Measurements from ENCODE around the gene UBE2G2.
"Not testable (repeated sequence)": the region's sequence is repeated elsewhere in the genome, so short reads cannot be mapped to it uniquely, and the experiment has no call there.

UBE2G2 gene

GRCh38 chr21:44837537-44837936, 35.9 kb upstream of the UBE2G2 start:
- DNase-seq (ENCODE audit: low read depth, low spot score): no peak
- no peak overlapping the region for H3K4me3 ChIP-seq (ENCODE audit: low read length)

- no peak for DNase-seq (ENCODE audit: low read depth, low spot score)
- H3K4me3 ChIP-seq (ENCODE audit: low read length): no peak overlapping the region
Measured at GRCh38 chr21:44836666-44837471, 35.2 kb upstream of the UBE2G2 start.

GRCh38 chr21:44836349-44836665, 34.7 kb upstream of the UBE2G2 start:
- H3K4me3 ChIP-seq (ENCODE audit: low read length): no peak overlapping the region
- no peak for DNase-seq (ENCODE audit: low read depth, low spot score)

- no peak for DNase-seq (ENCODE audit: low read depth, low spot score)
- H3K4me3 ChIP-seq (ENCODE audit: low read length): no peak overlapping the region
Measured at GRCh38 chr21:44835647-44835973, 34.0 kb upstream of the UBE2G2 start.

- DNase-seq (ENCODE audit: low read depth, low spot score): no peak
- no peak overlapping the region for H3K4me3 ChIP-seq (ENCODE audit: low read length)
Measured at GRCh38 chr21:44834951-44835646, 33.5 kb upstream of the UBE2G2 start.

- H3K4me3 ChIP-seq (ENCODE audit: low read length): no peak overlapping the region
- no peak for DNase-seq (ENCODE audit: low read depth, low spot score)
Measured at GRCh38 chr21:44834231-44834950, 32.8 kb upstream of the UBE2G2 start.

GRCh38 chr21:44833663-44834062, 32.0 kb upstream of the UBE2G2 start:
- DNase-seq (ENCODE audit: low read depth, low spot score): no peak
- no peak overlapping the region for H3K4me3 ChIP-seq (ENCODE audit: low read length)

GRCh38 chr21:44832516-44833255, 31.1 kb upstream of the UBE2G2 start:
- H3K4me3 ChIP-seq (ENCODE audit: low read length); DNase-seq (ENCODE audit: low read depth, low spot score): not testable (repeated sequence)

GRCh38 chr21:44831227-44831860, 29.7 kb upstream of the UBE2G2 start:
- H3K4me3 ChIP-seq (ENCODE audit: low read length): no peak overlapping the region
- DNase-seq (ENCODE audit: low read depth, low spot score): no peak

- no peak overlapping the region for H3K4me3 ChIP-seq (ENCODE audit: low read length)
- no peak for DNase-seq (ENCODE audit: low read depth, low spot score)
Measured at GRCh38 chr21:44829507-44830092, 28.0 kb upstream of the UBE2G2 start.

- DNase-seq (ENCODE audit: low read depth, low spot score): no peak
- no peak overlapping the region for H3K4me3 ChIP-seq (ENCODE audit: low read length)
Measured at GRCh38 chr21:44828362-44829056, 26.9 kb upstream of the UBE2G2 start.

GRCh38 chr21:44823179-44823660, 21.6 kb upstream of the UBE2G2 start:
- no peak overlapping the region for H3K4me3 ChIP-seq (ENCODE audit: low read length)
- no peak for DNase-seq (ENCODE audit: low read depth, low spot score)

GRCh38 chr21:44822484-44823178, 21.0 kb upstream of the UBE2G2 start:
- no peak for DNase-seq (ENCODE audit: low read depth, low spot score)
- no peak overlapping the region for H3K4me3 ChIP-seq (ENCODE audit: low read length)

- no peak for DNase-seq (ENCODE audit: low read depth, low spot score)
Measured at GRCh38 chr21:44820851-44821250, 19.2 kb upstream of the UBE2G2 start.

GRCh38 chr21:44819283-44820243, 17.9 kb upstream of the UBE2G2 start:
- H3K4me3 ChIP-seq (ENCODE audit: low read length): no peak overlapping the region

More at GRCh38 chr21:44820851-44821250, 19.2 kb upstream of the UBE2G2 start:
- H3K4me3 ChIP-seq (ENCODE audit: low read length): no peak overlapping the region

GRCh38 chr21:44818640-44819011, 17.0 kb upstream of the UBE2G2 start:
- DNase-seq (ENCODE audit: low read depth, low spot score): no peak
- H3K4me3 ChIP-seq (ENCODE audit: low read length): peak overlapping the region; percentile 52

More at GRCh38 chr21:44819283-44820243, 17.9 kb upstream of the UBE2G2 start:
- no peak for DNase-seq (ENCODE audit: low read depth, low spot score)
